ENCODE data around the gene SPOCK3. TPM values are rescaled to one million over a fixed set of nuclear protein-coding genes. Genes with fewer than 3 reads are reported as not detected.
"Not testable (repeated sequence)": the region's sequence is repeated elsewhere in the genome, so short reads cannot be mapped to it uniquely, and the experiment has no call there.

SPOCK3 gene
- polyA plus RNA-seq, 4 donors: 3.5 to 8.6 TPM; not detected in 2

DNA sequence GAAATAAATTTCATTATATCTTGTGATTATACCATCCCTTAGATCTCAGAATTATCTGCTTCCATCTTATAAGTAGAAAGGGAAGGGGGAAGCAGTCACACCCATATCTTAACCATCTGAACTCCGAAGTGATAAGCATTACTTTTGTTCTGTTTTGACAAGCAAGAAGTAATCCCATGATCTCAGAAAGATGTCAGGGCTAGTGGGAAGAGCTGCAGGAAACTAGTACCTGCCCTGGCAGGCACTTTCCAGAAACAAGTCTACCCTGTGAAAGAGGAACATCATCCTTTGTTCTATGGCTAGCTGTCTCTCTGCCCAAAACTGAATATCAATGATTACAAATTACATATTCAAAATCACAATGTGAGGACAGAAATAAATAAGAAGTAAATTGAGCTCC lies 244.4 kb downstream of the SPOCK3 start:
- WGBS, 3 donors: 43 to 64% (median 51%) methylated on average over 1 of the region's 1 CpG

DNA sequence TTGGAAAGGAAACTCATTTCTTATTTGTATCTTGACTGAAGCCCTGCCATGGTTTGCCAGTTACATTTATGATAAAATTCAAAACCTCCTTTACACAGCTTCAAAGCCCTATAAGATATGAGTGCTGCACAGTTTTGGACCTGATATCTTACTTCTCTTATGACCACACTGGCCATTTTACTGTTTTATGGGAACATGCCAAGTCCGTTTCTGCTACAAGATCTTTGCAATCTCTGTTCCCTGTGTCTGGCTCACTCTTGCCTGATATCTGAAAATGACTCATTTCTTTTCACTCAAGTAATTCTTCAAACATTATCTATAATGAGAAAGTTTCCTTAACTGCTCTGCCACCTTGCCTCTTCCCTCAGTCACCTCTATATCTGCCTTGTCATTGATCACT lies 247.3 kb downstream of the SPOCK3 start:
- 12 to 49% (median 39%) methylated on average over 1 of the region's 1 CpG for WGBS, 3 donors
- Histone ChIP-seq H3K9me3 (ENCODE audit: control insufficient read depth in 2 of 2, insufficient read depth in 1 of 2, low read depth in 1 of 2, low read length in 1 of 2) (no peaks in the 10 kb centered on the region), H3K27me3 (ENCODE audit: control insufficient read depth in 3 of 3, insufficient read depth in 3 of 3, low read length in 3 of 3) (no peaks in the 10 kb centered on the region), H3K27ac (ENCODE audit: low read depth in 1 of 3, low read length in 2 of 3) (no peak overlapping the region), H3K36me3 (ENCODE audit: control insufficient read depth in 3 of 3, insufficient read depth in 2 of 3, low read depth in 1 of 3, low read length in 3 of 3) (no peaks in the 10 kb centered on the region), H3K4me1 (ENCODE audit: control insufficient read depth in 3 of 3, insufficient read depth in 2 of 3, low read depth in 1 of 3, low read length in 2 of 3) (no peaks in the 10 kb centered on the region), H3K4me3 (ENCODE audit: low read depth in 1 of 3, low read length in 3 of 3) (no peak overlapping the region)
- DNase-seq: no peak
- FAIRE-seq: no peak

More for the DNA sequence above, 244.4 kb downstream of the SPOCK3 start:
- no peak for DNase-seq
- Histone ChIP-seq H3K27me3 (ENCODE audit: control insufficient read depth in 3 of 3, insufficient read depth in 3 of 3, low read length in 3 of 3) (no peaks in the 10 kb centered on the region), H3K4me1 (ENCODE audit: control insufficient read depth in 3 of 3, insufficient read depth in 2 of 3, low read depth in 1 of 3, low read length in 2 of 3) (no peaks in the 10 kb centered on the region), H3K27ac (ENCODE audit: low read depth in 1 of 3, low read length in 2 of 3) (no peak overlapping the region), H3K9me3 (ENCODE audit: control insufficient read depth in 2 of 2, insufficient read depth in 1 of 2, low read depth in 1 of 2, low read length in 1 of 2) (no peaks in the 10 kb centered on the region), H3K4me3 (ENCODE audit: low read depth in 1 of 3, low read length in 3 of 3) (no peak overlapping the region), H3K36me3 (ENCODE audit: control insufficient read depth in 3 of 3, insufficient read depth in 2 of 3, low read depth in 1 of 3, low read length in 3 of 3) (no peaks in the 10 kb centered on the region)
- no peak for FAIRE-seq

DNA sequence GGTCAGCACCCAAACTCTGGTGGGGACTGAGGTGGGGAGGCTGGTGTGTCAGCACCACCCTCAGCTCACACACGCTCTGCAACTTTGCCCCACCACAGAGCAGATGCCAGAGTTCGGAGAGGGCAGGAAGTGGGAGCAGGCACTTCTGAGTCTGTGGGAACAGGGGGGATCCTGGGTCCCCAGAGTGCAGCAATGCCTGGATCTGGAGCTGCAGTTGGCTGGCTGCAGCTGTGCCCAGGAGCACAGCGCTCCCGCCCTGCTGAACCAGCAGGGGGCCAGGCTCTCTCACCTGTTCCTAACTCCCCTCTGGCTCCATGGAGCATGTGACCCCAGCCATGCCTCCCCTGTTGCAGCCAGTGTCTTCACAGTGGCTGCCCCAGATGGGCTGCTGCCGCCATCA lies 252.4 kb downstream of the SPOCK3 start:
- WGBS, 3 donors: 90 to 94% (median 92%) methylated on average over 5 of the region's 5 CpGs
- H3K4me1 ChIP-seq (ENCODE audit: control insufficient read depth in 3 of 3, insufficient read depth in 2 of 3, low read depth in 1 of 3, low read length in 2 of 3): no peaks in the 10 kb centered on the region
- H3K27ac ChIP-seq (ENCODE audit: low read depth in 1 of 3, low read length in 2 of 3): no peak overlapping the region
- FAIRE-seq: no peak
- no peak for DNase-seq
- peaks cover 0 to 2% (median 0%) of the 10 kb centered on the region in 3 donors for H3K27me3 ChIP-seq (ENCODE audit: control insufficient read depth in 3 of 3, insufficient read depth in 3 of 3, low read length in 3 of 3)
- H3K9me3 ChIP-seq (ENCODE audit: control insufficient read depth in 2 of 2, insufficient read depth in 1 of 2, low read depth in 1 of 2, low read length in 1 of 2): peaks cover 0 to 12% of the 10 kb centered on the region in 2 donors
- H3K36me3 ChIP-seq (ENCODE audit: control insufficient read depth in 3 of 3, insufficient read depth in 2 of 3, low read depth in 1 of 3, low read length in 3 of 3): no peaks in the 10 kb centered on the region
- H3K4me3 ChIP-seq (ENCODE audit: low read depth in 1 of 3, low read length in 3 of 3): no peak overlapping the region

DNA sequence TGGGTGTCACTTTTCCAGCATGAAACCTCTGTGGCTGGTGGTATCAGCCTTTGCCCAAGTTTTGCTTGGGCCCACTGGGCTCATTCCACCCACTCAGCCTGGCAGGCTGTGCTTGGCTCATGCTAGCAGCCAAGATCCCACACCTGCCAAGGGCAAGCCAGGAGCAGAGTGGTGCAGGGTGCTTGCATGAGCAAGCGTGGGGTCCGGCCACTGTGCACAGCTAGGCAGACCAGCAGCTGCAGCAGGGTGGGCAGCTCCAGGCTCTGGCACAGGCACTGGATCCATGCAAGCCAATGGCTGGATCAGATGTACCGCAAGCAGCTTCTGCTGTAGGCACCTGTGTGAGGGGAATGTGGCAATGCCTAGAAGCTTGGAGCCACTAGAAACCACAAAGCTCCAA lies 253.9 kb downstream of the SPOCK3 start:
- Histone ChIP-seq H3K9me3 (ENCODE audit: control insufficient read depth in 2 of 2, insufficient read depth in 1 of 2, low read depth in 1 of 2, low read length in 1 of 2) (peaks cover 0 to 12% of the 10 kb centered on the region in 2 donors), H3K27me3 (ENCODE audit: control insufficient read depth in 3 of 3, insufficient read depth in 3 of 3, low read length in 3 of 3) (peaks cover 0 to 2% (median 0%) of the 10 kb centered on the region in 3 donors), H3K4me1 (ENCODE audit: control insufficient read depth in 3 of 3, insufficient read depth in 2 of 3, low read depth in 1 of 3, low read length in 2 of 3) (no peaks in the 10 kb centered on the region), H3K36me3 (ENCODE audit: control insufficient read depth in 3 of 3, insufficient read depth in 2 of 3, low read depth in 1 of 3, low read length in 3 of 3) (no peaks in the 10 kb centered on the region), H3K4me3 (ENCODE audit: low read depth in 1 of 3, low read length in 3 of 3) (no peak overlapping the region), H3K27ac (ENCODE audit: low read depth in 1 of 3, low read length in 2 of 3) (no peak overlapping the region)
- 88 to 95% (median 93%) methylated on average over 3 of the region's 3 CpGs for WGBS, 3 donors
- DNase-seq (no peak), FAIRE-seq (no peak)

DNA sequence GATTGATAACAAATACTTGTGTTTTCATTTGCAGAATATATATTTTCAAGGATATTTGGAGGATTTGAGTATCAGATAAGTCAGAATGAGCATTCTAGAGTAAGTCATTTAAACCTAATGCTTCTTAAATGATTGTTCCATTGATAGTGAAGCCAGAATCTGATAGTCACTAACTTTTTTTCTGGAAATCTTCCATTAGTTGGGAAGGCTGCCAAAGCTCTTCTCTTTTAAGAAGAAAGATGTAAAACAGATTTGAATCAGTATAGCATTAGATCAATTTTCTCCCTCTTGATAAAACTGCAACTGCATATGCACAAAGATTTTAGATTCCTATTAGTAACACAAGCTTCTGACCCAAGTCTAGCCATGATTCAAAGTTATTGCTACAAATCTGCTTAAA lies 256.7 kb downstream of the SPOCK3 start:
- Histone ChIP-seq H3K4me3 (ENCODE audit: low read depth in 1 of 3, low read length in 3 of 3) (no peak overlapping the region), H3K4me1 (ENCODE audit: control insufficient read depth in 3 of 3, insufficient read depth in 2 of 3, low read depth in 1 of 3, low read length in 2 of 3) (no peaks in the 10 kb centered on the region), H3K36me3 (ENCODE audit: control insufficient read depth in 3 of 3, insufficient read depth in 2 of 3, low read depth in 1 of 3, low read length in 3 of 3) (no peaks in the 10 kb centered on the region), H3K9me3 (ENCODE audit: control insufficient read depth in 2 of 2, insufficient read depth in 1 of 2, low read depth in 1 of 2, low read length in 1 of 2) (peaks cover 0 to 12% of the 10 kb centered on the region in 2 donors), H3K27ac (ENCODE audit: low read depth in 1 of 3, low read length in 2 of 3) (no peak overlapping the region), H3K27me3 (ENCODE audit: control insufficient read depth in 3 of 3, insufficient read depth in 3 of 3, low read length in 3 of 3) (peaks cover 0 to 2% (median 0%) of the 10 kb centered on the region in 3 donors)
- DNase-seq: no peak
- no peak for FAIRE-seq

DNA sequence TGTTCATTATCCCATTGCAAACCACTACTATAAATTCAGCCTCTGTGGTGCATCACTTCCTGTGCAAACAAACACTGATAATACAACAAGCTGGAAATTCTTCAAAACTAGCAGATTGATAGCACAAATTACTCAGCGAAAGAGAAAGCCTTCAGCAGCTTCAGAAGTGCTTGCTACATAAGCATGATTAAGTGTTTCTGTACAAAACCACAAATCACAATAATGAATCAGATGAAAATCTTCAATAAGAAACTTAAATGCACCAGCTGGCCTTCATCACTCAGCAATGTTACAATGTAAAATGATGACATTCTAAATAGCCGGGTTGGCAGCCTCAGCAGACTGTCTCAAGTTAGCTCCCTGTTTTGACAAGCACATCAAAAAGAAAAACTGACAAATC lies 262.2 kb downstream of the SPOCK3 start:
- DNase-seq (no peak), FAIRE-seq (no peak)
- H3K36me3 ChIP-seq (ENCODE audit: control insufficient read depth in 3 of 3, insufficient read depth in 2 of 3, low read depth in 1 of 3, low read length in 3 of 3): no peaks in the 10 kb centered on the region
- no peak overlapping the region for H3K27ac ChIP-seq (ENCODE audit: low read depth in 1 of 3, low read length in 2 of 3)
- no peak overlapping the region for H3K4me3 ChIP-seq (ENCODE audit: low read depth in 1 of 3, low read length in 3 of 3)
- H3K4me1 ChIP-seq (ENCODE audit: control insufficient read depth in 3 of 3, insufficient read depth in 2 of 3, low read depth in 1 of 3, low read length in 2 of 3): no peaks in the 10 kb centered on the region
- H3K27me3 ChIP-seq (ENCODE audit: control insufficient read depth in 3 of 3, insufficient read depth in 3 of 3, low read length in 3 of 3): no peaks in the 10 kb centered on the region
- peaks cover 0 to 14% of the 10 kb centered on the region in 2 donors for H3K9me3 ChIP-seq (ENCODE audit: control insufficient read depth in 2 of 2, insufficient read depth in 1 of 2, low read depth in 1 of 2, low read length in 1 of 2)
- 37 to 61% (median 46%) methylated on average over 2 of the region's 2 CpGs for WGBS, 3 donors

DNA sequence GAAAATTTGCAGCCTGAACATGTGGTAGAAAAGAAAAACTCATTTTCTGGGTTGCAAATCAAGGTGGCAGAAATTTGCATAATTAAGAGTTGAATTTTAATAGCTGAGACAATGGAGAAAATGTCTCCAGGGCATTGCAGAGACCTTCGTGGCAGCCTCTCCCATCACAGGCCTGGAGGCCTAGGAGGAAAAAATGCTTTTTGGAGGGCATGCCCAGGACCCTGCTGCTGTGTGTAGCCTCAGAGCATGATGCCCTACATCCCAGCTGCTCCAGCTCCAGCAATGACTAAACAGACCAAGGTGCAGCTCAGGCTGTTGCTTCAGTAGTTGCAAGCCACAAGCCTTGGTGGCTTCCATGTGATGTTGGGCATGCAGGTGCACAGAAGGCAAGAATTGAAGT lies 266.1 kb downstream of the SPOCK3 start:
- H3K27ac ChIP-seq (ENCODE audit: low read depth in 1 of 3, low read length in 2 of 3); H3K4me1 ChIP-seq (ENCODE audit: control insufficient read depth in 3 of 3, insufficient read depth in 2 of 3, low read depth in 1 of 3, low read length in 2 of 3); H3K27me3 ChIP-seq (ENCODE audit: control insufficient read depth in 3 of 3, insufficient read depth in 3 of 3, low read length in 3 of 3); DNase-seq; FAIRE-seq; H3K4me3 ChIP-seq (ENCODE audit: low read depth in 1 of 3, low read length in 3 of 3); H3K36me3 ChIP-seq (ENCODE audit: control insufficient read depth in 3 of 3, insufficient read depth in 2 of 3, low read depth in 1 of 3, low read length in 3 of 3): not testable (repeated sequence)
- H3K9me3 ChIP-seq (ENCODE audit: control insufficient read depth in 2 of 2, insufficient read depth in 1 of 2, low read depth in 1 of 2, low read length in 1 of 2): peaks cover 0 to 17% of the 10 kb centered on the region in 2 donors
- whole genome bisulfite sequencing, 3 donors: 23 to 63% (median 54%) methylated on average over 1 of the region's 1 CpG

DNA sequence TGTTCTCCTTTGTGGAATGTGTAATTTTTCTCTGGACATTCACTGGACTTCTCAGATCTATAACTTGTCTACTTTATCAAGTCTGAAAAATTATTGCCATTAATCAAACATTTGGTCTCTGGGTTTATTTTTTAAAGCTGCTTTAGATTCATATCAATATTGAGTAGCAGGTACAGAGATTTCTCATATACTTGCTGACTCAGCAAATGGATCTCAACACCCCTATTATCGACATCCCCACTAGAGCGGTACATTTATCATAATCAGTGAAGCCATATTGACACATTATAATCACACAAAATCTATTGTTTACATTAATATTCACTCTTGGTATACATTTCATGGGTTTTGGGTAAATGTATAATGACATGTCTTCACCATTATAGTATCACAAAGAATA lies 268.7 kb downstream of the SPOCK3 start:
- FAIRE-seq: no peak
- no peaks in the 10 kb centered on the region for H3K36me3 ChIP-seq (ENCODE audit: control insufficient read depth in 3 of 3, insufficient read depth in 2 of 3, low read depth in 1 of 3, low read length in 3 of 3)
- H3K9me3 ChIP-seq (ENCODE audit: control insufficient read depth in 2 of 2, insufficient read depth in 1 of 2, low read depth in 1 of 2, low read length in 1 of 2): peaks cover 0 to 17% of the 10 kb centered on the region in 2 donors
- DNase-seq: no peak
- no peaks in the 10 kb centered on the region for H3K27me3 ChIP-seq (ENCODE audit: control insufficient read depth in 3 of 3, insufficient read depth in 3 of 3, low read length in 3 of 3)
- no peak overlapping the region for H3K27ac ChIP-seq (ENCODE audit: low read depth in 1 of 3, low read length in 2 of 3)
- no peak overlapping the region for H3K4me3 ChIP-seq (ENCODE audit: low read depth in 1 of 3, low read length in 3 of 3)
- 89 to 94% (median 93%) methylated on average over 2 of the region's 2 CpGs for WGBS, 3 donors
- H3K4me1 ChIP-seq (ENCODE audit: control insufficient read depth in 3 of 3, insufficient read depth in 2 of 3, low read depth in 1 of 3, low read length in 2 of 3): no peaks in the 10 kb centered on the region

DNA sequence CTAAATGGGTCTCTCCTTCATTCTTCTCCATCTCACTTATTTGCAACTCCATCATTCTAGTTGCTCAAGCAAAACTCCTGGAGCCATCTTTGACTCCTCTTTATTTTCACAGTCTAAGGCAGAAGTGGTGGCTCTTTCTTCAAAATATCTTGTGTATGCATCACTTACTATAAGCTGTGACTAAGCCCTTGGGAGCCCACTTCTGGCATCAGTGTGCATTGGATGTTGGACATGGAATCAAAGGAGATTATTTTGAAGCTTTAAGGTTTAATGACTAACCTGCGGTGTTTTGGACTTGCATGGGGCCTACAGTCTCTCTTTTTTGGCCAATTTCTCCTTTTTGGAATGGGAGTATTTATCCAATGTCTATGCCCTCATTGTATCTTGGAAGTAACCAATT lies 276.8 kb downstream of the SPOCK3 start:
- Histone ChIP-seq H3K36me3 (ENCODE audit: control insufficient read depth in 3 of 3, insufficient read depth in 2 of 3, low read depth in 1 of 3, low read length in 3 of 3) (no peaks in the 10 kb centered on the region), H3K9me3 (ENCODE audit: control insufficient read depth in 2 of 2, insufficient read depth in 1 of 2, low read depth in 1 of 2, low read length in 1 of 2) (no peaks in the 10 kb centered on the region), H3K4me3 (ENCODE audit: low read depth in 1 of 3, low read length in 3 of 3) (no peak overlapping the region), H3K27me3 (ENCODE audit: control insufficient read depth in 3 of 3, insufficient read depth in 3 of 3, low read length in 3 of 3) (no peaks in the 10 kb centered on the region), H3K27ac (ENCODE audit: low read depth in 1 of 3, low read length in 2 of 3) (no peak overlapping the region), H3K4me1 (ENCODE audit: control insufficient read depth in 3 of 3, insufficient read depth in 2 of 3, low read depth in 1 of 3, low read length in 2 of 3) (no peaks in the 10 kb centered on the region)
- FAIRE-seq (no peak), DNase-seq (no peak)
- whole genome bisulfite sequencing, 3 donors: 61 to 83% (median 61%) methylated on average over 1 of the region's 1 CpG

Measured in small intestine (tissue), 7 donors.